SK-N-SH (cell line): Measurements from ENCODE around the gene PFN1. TPM values are rescaled to one million over a fixed set of nuclear protein-coding genes. Genes with fewer than 3 reads are reported as not detected.

Source experiments
- CTCF ChIA-PET: fragments of 300-600, 350-600 bp; formaldehyde crosslinking; extraction: SDS; loops from one replicate; lab custom pipeline; 2021; lab: Yijun Ruan, JAX
- POLR2A ChIA-PET: fragments of 350-600 bp; sonication (Branson Sonifier 250); formaldehyde crosslinking; extraction: SDS; loops from one replicate; lab custom pipeline; 2020; ENCODE audit warnings: antibody characterized with exemption, inconsistent platforms; lab: Yijun Ruan, JAX
- DNase-seq: peaks from one replicate; pipeline ENCODE4 v3.0.0; 2012
- H2AFZ ChIP-seq: fragments of 200-600 bp; sonication (generic); 2 replicates; pipeline ENCODE4 v1.8.1; 2016; ENCODE audit warnings: antibody characterized with exemption, mild to moderate bottlenecking, low read depth
- H3F3A ChIP-seq: fragments of 200-600 bp; sonication (generic); replicated peaks from 2 replicates; pipeline ENCODE3; 2016; ENCODE audit warnings: antibody characterized with exemption, mild to moderate bottlenecking; ENCODE audit not compliant: insufficient read depth
- H3K27ac ChIP-seq, 2 experiments: fragments of 200-500 bp in 1 of 2; fragments of 200-600 bp in 1 of 2; sonication (Bioruptor generic) in 1 of 2; sonication (generic), shearing (Covaris generic) in 1 of 2; 2 replicates each; pipeline versions ENCODE4 v1.5.1 to v1.6.1; 2014 to 2016; ENCODE audit warnings: low read depth in 2 of 2, inconsistent platforms in 1 of 2, low read length in 1 of 2, mild to moderate bottlenecking in 1 of 2, mixed read lengths in 1 of 2
- H3K27me3 ChIP-seq: fragments of 200-600 bp; sonication (generic), shearing (Covaris generic); 2 replicates; pipeline ENCODE4 v1.6.1; 2016; ENCODE audit warnings: mixed run types; ENCODE audit not compliant: insufficient read depth
- H3K36me3 ChIP-seq, 2 experiments: fragments of 200-500 bp in 1 of 2; fragments of 200-600 bp in 1 of 2; sonication (Bioruptor generic) in 1 of 2; sonication (generic) in 1 of 2; replicated peaks in 1 of 2; 2 replicates each; pipeline versions ENCODE3 to v1.5.1; 2014 to 2016; ENCODE audit warnings: low read length in 1 of 2, mild to moderate bottlenecking in 1 of 2; ENCODE audit not compliant: insufficient read depth in 2 of 2, control insufficient read depth in 1 of 2
- H3K4me1 ChIP-seq, 2 experiments: fragments of 200-500 bp in 1 of 2; fragments of 200-600 bp in 1 of 2; sonication (Bioruptor generic) in 1 of 2; sonication (generic), shearing (Covaris generic) in 1 of 2; 2 replicates each; pipeline versions ENCODE4 v1.5.1 to v1.6.1; 2014 to 2016; ENCODE audit warnings: low read depth in 1 of 2, low read length in 1 of 2, mixed run types in 1 of 2; ENCODE audit not compliant: insufficient read depth in 2 of 2, control insufficient read depth in 1 of 2
- H3K4me2 ChIP-seq: fragments of 200-600 bp; sonication (generic), shearing (Covaris generic); 2 replicates; pipeline ENCODE4 v1.6.1; 2017; ENCODE audit warnings: mixed run types
- H3K4me3 ChIP-seq, 2 experiments: fragments of 200-500 bp in 1 of 2; fragments of 200-600 bp in 1 of 2; sonication (Bioruptor generic) in 1 of 2; sonication (generic), shearing (Covaris generic) in 1 of 2; 2 replicates each; pipeline versions ENCODE4 v1.5.1 to v1.8.1; 2014 to 2016; ENCODE audit warnings: low read depth in 2 of 2, inconsistent platforms in 1 of 2, low read length in 1 of 2, mild to moderate bottlenecking in 1 of 2, mixed read lengths in 1 of 2, moderate library complexity in 1 of 2
- H3K79me2 ChIP-seq: fragments of 200-600 bp; sonication (generic); 2 replicates; pipeline ENCODE4 v1.8.1; 2017; ENCODE audit warnings: mild to moderate bottlenecking; ENCODE audit not compliant: insufficient read depth
- H3K9ac ChIP-seq: fragments of 200-600 bp; sonication (generic); 2 replicates; pipeline ENCODE4 v1.6.1; 2017; ENCODE audit warnings: mixed run types
- H3K9me2 ChIP-seq: fragments of 200-600 bp; sonication (generic); 2 replicates; pipeline ENCODE4 v1.6.1; 2017; ENCODE audit warnings: mixed run types
- H3K9me3 ChIP-seq: fragments of 200-600 bp; sonication (generic); 2 replicates; pipeline ENCODE4 v1.6.1; 2017; ENCODE audit warnings: mixed run types, mild to moderate bottlenecking, moderate library complexity
- H4K20me1 ChIP-seq: fragments of 200-600 bp; sonication (generic); 2 replicates; pipeline ENCODE4 v1.6.1; 2017; ENCODE audit warnings: mild to moderate bottlenecking, mixed run types; ENCODE audit not compliant: insufficient read depth
- CHD2 ChIP-seq: fragments of 150-350 bp; IDR thresholded peaks from 2 replicates; pipeline ENCODE4 v1.6.1; 2018; ENCODE audit warnings: low read length; ENCODE audit not compliant: partially characterized antibody
- EZH2phosphoT487 ChIP-seq: fragments of 200-600 bp; sonication (generic); IDR thresholded peaks from 2 replicates; pipeline ENCODE4 v1.6.1; 2017; ENCODE audit warnings: low read depth, mixed run types, mild to moderate bottlenecking, antibody characterized with exemption, moderate library complexity, borderline replicate concordance
- FOSL2 ChIP-seq: IDR thresholded peaks from 2 replicates; pipeline ENCODE4 v1.4.0; 2012; ENCODE audit warnings: low read depth, mild to moderate bottlenecking, moderate library complexity, borderline replicate concordance
- FOXM1 ChIP-seq: IDR thresholded peaks from 2 replicates; pipeline ENCODE4 v1.4.0; 2012; ENCODE audit warnings: low read depth, mild to moderate bottlenecking
- JUND ChIP-seq: IDR thresholded peaks from 2 replicates; pipeline ENCODE4 v1.4.0; 2012
- MEF2A ChIP-seq: IDR thresholded peaks from 2 replicates; pipeline ENCODE4 v1.4.0; 2012; ENCODE audit warnings: low read depth, borderline replicate concordance
- MXI1 ChIP-seq: IDR thresholded peaks from 2 replicates; pipeline ENCODE4 v1.6.1; 2012; ENCODE audit warnings: mild to moderate bottlenecking, low read depth, low read length, improper control_type of control experiment
- NFIC ChIP-seq: IDR thresholded peaks from 2 replicates; pipeline ENCODE4 v1.4.0; 2012; ENCODE audit warnings: borderline replicate concordance
- POLR2AphosphoS5 ChIP-seq: IDR thresholded peaks from 2 replicates; pipeline ENCODE4 v1.6.1; 2012; ENCODE audit warnings: low read depth, low read length
- RFX5 ChIP-seq: IDR thresholded peaks from 2 replicates; pipeline ENCODE4 v1.6.1; 2012; ENCODE audit warnings: mild to moderate bottlenecking, improper control_type of control experiment, low read length
- RXRA ChIP-seq: IDR thresholded peaks from 2 replicates; pipeline ENCODE4 v1.4.0; 2012; ENCODE audit warnings: low read depth, mild to moderate bottlenecking, borderline replicate concordance
- SMC3 ChIP-seq: IDR thresholded peaks from 2 replicates; pipeline ENCODE4 v1.6.1; 2012; ENCODE audit warnings: low read depth, low read length, improper control_type of control experiment
- TCF12 ChIP-seq: IDR thresholded peaks from 2 replicates; pipeline ENCODE4 v1.4.0; 2012
- TEAD4 ChIP-seq: IDR thresholded peaks from 2 replicates; pipeline ENCODE4 v1.4.0; 2012; ENCODE audit warnings: mild to moderate bottlenecking, borderline replicate concordance; ENCODE audit not compliant: insufficient read depth
- YY1 ChIP-seq: IDR thresholded peaks from 2 replicates; pipeline ENCODE4 v1.4.0; 2012; ENCODE audit warnings: low read depth, mild to moderate bottlenecking
- WGBS: methylation state at CpG from one replicate; pipeline ENCODE4 v1.1.6; 2017; ENCODE audit warnings: low lambda C conversion rate; 5-methylcytosine and 5-hydroxymethylcytosine counted together
- polyA plus RNA-seq, 3 experiments: library from polyadenylated mRNA; depleted of rRNA; stranded (reverse); fragments of >200 nt; gene quantifications; 2 replicates each; pipeline ENCODE4 v1.2.3, GENCODE V29; 2012
- TF ChIP-seq, protein P1 (sequence below): IDR thresholded peaks from 2 replicates; pipeline ENCODE4 v1.6.1; 2012; ENCODE audit warnings: mild to moderate bottlenecking, low read depth, low read length, moderate library complexity
- TF ChIP-seq, protein P2 (sequence below): IDR thresholded peaks from 2 replicates; pipeline ENCODE4 v1.4.0; 2012; ENCODE audit warnings: low read depth, borderline replicate concordance
- TF ChIP-seq, protein P3 (sequence below): IDR thresholded peaks from 2 replicates; pipeline ENCODE4 v1.4.0; 2012; ENCODE audit warnings: low read depth, borderline replicate concordance

Gene PFN1
- polyA plus RNA-seq, 1 of the 3 experiments (the other 2 are of a cell fraction): 2,484 TPM

DNA sequence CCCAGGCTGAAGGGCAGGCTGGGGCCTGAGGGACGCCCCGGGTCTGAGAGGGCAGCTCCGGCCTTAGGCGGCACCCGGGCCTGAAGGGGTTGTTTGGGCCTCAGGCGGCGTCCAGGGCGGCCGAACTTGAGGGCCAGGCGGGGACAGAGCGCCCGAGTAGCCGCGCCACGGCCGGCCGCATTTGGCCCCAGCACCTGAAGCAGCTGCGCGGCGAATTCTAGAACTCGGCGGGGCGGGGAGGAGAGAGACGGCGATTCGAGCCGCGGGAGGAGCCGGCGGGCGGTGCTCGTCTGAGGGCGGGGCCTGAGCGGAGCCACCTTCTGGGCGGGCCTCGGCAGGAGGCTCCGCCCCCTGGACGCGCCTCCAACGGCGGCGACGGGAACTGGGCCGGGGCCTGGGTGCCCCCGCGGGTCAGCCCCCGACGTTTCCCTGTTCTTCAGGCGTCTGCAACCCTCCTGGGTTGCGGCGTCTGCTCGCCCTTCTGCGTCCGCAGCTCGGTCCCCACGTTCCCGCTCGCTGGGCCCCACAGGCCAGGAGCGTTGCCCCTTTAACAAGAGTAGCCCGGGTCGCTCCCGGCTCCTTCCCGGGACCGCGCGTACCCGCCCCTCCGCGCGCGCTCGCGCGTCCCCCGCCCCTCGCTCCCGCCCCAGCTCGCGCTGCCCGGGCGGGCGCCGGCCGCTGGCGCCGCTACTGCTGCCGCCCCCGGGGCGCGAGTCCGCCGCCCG is 49.1 kb upstream of the PFN1 start, which contains the start of the genes INCA1 and KIF1C (continued):
- TF ChIP-seq, protein P1, sequence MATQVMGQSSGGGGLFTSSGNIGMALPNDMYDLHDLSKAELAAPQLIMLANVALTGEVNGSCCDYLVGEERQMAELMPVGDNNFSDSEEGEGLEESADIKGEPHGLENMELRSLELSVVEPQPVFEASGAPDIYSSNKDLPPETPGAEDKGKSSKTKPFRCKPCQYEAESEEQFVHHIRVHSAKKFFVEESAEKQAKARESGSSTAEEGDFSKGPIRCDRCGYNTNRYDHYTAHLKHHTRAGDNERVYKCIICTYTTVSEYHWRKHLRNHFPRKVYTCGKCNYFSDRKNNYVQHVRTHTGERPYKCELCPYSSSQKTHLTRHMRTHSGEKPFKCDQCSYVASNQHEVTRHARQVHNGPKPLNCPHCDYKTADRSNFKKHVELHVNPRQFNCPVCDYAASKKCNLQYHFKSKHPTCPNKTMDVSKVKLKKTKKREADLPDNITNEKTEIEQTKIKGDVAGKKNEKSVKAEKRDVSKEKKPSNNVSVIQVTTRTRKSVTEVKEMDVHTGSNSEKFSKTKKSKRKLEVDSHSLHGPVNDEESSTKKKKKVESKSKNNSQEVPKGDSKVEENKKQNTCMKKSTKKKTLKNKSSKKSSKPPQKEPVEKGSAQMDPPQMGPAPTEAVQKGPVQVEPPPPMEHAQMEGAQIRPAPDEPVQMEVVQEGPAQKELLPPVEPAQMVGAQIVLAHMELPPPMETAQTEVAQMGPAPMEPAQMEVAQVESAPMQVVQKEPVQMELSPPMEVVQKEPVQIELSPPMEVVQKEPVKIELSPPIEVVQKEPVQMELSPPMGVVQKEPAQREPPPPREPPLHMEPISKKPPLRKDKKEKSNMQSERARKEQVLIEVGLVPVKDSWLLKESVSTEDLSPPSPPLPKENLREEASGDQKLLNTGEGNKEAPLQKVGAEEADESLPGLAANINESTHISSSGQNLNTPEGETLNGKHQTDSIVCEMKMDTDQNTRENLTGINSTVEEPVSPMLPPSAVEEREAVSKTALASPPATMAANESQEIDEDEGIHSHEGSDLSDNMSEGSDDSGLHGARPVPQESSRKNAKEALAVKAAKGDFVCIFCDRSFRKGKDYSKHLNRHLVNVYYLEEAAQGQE: no peak
- TF ChIP-seq MEF2A (no peak; the same call in 1 of the 2 replicates), POLR2AphosphoS5 (peak; percentile 73; the same call in 1 of the 2 replicates), YY1 (no peak)
- TF ChIP-seq, all 33 proteins: peak for 4

DNA sequence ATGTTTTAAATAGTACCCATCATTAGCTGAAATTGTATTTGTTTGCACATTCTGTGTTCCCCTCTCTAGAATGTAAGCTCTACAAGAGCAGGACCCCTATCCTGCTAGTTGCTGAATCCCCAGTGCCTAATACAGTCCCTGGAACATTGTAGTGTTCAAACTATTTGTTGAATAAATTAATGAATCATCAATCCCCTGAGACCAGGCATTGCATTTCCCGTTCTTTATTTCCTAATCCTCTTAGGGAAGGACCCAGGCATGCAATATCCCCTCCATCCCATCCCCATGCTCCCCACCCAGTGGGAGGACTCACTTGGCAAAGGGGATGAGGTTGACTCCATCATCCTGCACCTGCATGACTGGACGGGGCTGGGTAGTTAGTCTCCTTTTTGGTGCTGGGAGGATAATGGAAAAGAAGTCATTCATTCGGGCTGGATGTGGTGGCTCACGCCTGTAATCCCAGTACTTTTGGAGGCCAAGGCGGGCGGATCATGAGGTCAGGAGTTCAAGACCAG is 45.8 kb upstream of the PFN1 start:
- no peak overlapping the region for H3K27ac ChIP-seq
- H3K9ac ChIP-seq: no peak overlapping the region
- no peak for DNase-seq
- H4K20me1 ChIP-seq: peaks cover under 1% of the 10 kb centered on the region; the same call in 1 of the 2 replicates
- H3K4me1 ChIP-seq: peaks cover 5 to 13% of the 10 kb centered on the region in 2 experiments; a peak in 3 of 4 replicates
- no peaks in the 10 kb centered on the region for H3K27me3 ChIP-seq
- H2AFZ ChIP-seq: no peak overlapping the region
- TF ChIP-seq TCF12 (no peak), POLR2AphosphoS5 (no peak), NFIC (no peak), RFX5 (no peak), EZH2phosphoT487 (no peak), TEAD4 (no peak), RXRA (no peak), MXI1 (no peak), FOSL2 (no peak), FOXM1 (no peak), JUND (no peak), SMC3 (no peak), CHD2 (no peak)
- TF ChIP-seq, protein P2, sequence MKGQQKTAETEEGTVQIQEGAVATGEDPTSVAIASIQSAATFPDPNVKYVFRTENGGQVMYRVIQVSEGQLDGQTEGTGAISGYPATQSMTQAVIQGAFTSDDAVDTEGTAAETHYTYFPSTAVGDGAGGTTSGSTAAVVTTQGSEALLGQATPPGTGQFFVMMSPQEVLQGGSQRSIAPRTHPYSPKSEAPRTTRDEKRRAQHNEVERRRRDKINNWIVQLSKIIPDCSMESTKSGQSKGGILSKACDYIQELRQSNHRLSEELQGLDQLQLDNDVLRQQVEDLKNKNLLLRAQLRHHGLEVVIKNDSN: no peak
- TF ChIP-seq, protein P3, sequence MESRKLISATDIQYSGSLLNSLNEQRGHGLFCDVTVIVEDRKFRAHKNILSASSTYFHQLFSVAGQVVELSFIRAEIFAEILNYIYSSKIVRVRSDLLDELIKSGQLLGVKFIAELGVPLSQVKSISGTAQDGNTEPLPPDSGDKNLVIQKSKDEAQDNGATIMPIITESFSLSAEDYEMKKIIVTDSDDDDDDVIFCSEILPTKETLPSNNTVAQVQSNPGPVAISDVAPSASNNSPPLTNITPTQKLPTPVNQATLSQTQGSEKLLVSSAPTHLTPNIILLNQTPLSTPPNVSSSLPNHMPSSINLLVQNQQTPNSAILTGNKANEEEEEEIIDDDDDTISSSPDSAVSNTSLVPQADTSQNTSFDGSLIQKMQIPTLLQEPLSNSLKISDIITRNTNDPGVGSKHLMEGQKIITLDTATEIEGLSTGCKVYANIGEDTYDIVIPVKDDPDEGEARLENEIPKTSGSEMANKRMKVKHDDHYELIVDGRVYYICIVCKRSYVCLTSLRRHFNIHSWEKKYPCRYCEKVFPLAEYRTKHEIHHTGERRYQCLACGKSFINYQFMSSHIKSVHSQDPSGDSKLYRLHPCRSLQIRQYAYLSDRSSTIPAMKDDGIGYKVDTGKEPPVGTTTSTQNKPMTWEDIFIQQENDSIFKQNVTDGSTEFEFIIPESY: no peak
- H3K9me2 ChIP-seq: no peaks in the 10 kb centered on the region
- H3K79me2 ChIP-seq: peaks cover 13% of the 10 kb centered on the region
- H3K36me3 ChIP-seq: no peaks in the 10 kb centered on the region
- ChIA-PET CTCF (interaction anchor here (1.1 kb wide), 1 partner anchor 38 kb away, joined by 3 read pairs; no protein-coding TSS in a partner anchor), POLR2A (no interaction called here)
- H3F3A ChIP-seq: peaks cover 13% of the 10 kb centered on the region
- no peaks in the 10 kb centered on the region for H3K9me3 ChIP-seq
- no peak overlapping the region for H3K4me3 ChIP-seq
- 88% methylated on average over 6 of the region's 6 CpGs for WGBS
- H3K4me2 ChIP-seq: no peak overlapping the region
